ENCODE results near the gene ATPAF2.

Gene ATPAF2

DNA sequence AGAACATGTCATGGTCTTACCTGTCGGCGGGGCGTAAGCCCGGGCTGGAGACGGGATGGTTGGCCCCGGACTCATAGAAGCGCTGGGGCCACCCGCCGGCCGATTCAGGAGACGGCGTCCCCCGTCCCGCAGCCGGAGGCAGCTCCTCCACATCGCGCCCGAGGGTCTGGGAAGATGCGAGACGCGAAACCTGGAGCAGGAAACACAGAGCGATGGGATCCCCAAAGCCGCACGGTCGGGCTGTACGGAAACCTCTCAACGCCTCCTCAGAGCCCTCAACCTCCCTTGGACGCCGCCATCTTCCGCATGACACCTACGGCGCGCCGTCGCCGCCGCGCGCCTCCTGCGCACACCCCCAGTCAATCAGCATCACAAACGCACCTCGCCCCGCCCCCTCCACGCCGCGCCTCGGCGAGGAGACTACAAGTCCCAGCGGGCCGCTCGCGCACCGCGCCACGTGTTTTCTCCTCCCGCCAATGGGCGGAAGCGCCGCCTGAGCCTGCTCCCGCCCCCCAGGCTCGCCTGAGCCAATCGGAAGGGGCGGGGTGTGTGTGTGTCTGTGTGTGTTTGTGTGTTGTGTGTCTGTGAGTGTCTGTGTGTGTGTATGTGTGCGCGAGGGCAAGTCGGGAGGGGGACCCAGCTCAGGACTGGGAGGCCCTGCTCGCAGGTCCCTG, at the start of gene ATPAF2, which contains the start of gene GID4:
TSS of gene ATPAF2 (minus strand) at position 308 of the 674 bp plus-strand sequence. CDS start at position 153, 155 bp downstream.
TSS of gene GID4 (plus strand) at position 548 of the 674 bp plus-strand sequence. CDS start at position 605, 57 bp downstream.
- DNase-seq (ENCODE audit: low read depth in 2 of 2), result peak; percentile 100

DNA sequence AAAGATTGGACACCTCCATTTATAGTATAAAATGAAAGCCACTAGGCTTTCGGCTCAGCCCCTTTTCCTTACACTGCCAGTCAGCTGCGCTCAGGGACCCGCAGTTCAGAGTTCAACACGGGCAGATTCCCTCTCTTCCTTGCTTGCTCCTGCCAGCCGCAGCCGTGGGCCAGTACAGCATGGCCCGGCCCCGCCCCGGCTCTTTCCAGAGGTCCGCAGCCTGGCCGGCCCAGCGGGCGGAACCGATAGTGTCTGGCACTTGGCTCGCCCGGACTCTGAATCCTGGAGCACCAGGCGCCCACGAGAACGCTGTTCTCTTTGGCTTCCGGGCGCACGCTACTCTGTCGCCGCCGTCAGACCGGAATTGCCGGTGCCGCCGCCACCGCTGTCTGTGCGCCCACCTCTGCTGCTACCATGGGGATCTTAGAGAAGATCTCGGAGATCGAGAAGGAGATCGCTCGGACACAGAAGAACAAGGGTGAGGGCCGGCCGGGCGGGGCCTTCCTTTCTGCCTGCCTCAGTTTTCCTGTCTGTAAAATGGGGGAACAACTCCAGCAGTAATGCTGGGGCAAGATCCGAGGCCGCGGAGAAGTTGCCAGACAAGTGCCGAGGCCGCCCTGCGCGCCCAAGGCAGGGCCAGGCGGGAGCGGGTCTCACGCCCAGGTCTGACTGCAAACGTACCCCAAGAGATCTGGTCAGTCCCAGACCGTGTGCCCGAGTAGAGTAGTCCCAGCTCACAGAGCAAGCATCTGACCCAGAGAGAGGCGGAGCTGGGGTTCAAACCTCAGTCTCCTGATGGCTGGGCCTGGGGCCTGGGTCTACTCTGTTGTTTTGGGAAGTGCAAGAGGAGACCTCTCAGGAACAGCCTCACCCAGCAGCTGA, 48.9 kb upstream of the ATPAF2 start, which contains the start of gene DRG2:
TSS of gene DRG2 (plus strand) at position 339 of the 882 bp plus-strand sequence. CDS start at position 415, 76 bp downstream.
- peak; percentile 83 to 87 for DNase-seq (ENCODE audit: low read depth in 2 of 2)

DNA sequence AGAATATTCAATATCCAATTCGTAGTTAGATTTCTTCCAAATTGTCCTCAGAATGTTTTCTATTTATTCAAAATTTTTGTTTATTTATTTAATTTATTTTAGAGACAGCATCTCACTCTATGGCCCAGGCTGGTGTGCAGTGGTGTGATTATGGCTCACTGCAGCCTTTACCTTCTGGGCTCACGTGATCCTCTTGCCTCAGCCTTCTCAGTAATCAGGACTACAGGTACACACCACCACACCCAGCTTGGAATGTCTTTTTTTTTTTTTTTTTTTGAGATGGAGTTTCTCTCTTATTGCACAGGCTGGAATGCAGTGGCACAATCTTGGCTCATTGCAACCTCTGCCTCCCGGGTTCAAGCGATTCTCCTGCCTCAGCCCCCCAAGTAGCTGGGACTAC, 45.3 kb upstream of the ATPAF2 start:
- DNase-seq (ENCODE audit: low read depth in 2 of 2), result no peak

DNA sequence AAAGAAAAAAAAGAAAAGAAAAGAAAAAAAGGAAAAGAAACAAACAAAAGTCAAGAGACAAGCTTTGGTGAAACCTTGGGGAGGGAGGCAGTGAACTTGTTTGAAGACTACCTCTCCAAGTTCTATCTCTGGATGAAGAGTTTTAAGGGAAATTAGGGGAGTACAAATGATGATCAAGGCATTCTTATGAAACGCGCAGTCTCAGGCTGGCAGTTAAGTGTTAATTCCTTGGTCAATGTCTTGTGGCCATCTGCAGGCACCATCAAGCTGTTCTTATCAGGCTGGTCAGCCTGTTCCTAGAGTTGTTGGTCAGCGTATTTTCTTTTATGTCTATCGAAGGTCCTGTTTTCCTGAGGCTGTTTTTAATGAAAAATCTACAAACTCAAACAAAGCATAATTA, 40.6 kb upstream of the ATPAF2 start:
- no peak for DNase-seq (ENCODE audit: low read depth in 2 of 2)

DNA sequence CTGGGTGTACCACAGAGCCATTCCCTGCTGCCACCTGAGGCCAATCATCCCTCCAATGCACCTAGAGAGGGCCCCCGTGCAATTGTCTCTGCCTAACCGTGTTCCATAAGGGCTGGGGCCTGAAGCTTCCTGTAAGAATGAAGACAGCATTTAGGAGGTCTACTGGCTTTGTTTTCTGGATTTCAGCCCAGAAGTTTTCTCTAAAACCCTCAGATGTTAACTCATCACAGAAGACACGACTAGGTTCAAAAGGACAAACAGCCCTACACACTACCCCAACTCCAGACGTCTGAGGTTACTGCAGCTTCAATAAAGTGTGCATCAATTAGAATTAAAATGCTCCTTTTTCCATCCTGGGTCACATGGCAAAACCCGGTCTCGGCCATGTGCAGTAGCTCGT, 38.0 kb upstream of the ATPAF2 start:
- DNase-seq (ENCODE audit: low read depth in 2 of 2), result no peak

DNA sequence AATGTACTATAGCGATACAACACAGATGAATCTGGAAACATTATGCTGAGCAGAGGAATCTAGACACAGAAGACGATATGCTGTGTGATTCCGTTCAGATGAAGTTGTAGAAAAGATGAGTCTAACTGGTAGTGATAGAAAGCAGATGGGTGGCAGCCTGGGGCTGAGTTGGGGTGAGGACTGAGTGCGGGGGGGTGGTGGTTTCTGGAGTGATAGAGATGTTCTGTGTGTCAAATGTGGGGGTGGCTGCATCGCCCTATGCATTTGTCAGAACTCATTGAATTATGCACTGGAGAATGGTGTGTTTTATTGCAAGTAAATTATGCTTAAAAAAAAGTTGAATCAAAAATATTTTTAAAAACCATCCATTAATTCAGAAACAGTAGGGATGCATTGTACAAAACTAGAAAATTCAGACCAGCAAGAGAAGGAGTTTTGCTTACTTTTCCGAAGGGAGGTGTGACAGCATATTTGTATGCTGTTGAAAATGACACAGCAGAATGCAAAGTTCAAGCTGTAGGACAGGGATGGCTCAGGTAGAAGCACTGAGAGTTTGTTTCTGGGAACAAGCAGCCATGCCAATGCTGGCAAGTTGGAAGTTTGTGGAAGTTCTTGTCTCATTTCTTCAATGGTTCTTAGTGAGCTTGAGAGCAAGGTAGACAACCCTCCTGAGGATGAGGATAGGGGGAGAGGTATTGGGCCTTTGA, 35.8 kb upstream of the ATPAF2 start:
- no peak for DNase-seq (ENCODE audit: low read depth in 2 of 2)

DNA sequence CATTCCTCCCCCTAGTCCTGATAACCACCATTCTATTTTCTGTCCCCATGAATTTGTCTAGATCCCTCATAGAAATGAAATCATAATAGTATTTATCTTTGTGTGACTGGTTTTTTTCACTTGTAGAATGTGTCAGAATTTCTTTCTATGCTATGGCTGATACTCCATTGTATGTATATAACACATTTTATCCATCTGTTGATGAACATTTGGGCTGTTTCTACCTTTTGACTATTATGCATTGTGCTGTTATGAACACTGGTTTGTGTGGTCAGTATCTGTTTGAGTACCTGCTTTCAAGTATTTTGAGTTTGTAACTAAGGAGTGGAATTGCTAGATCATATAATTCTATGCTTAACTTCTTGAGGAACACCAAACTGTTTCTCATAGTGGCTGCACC, 32.8 kb upstream of the ATPAF2 start:
- DNase-seq (ENCODE audit: low read depth in 2 of 2), result no peak

DNA sequence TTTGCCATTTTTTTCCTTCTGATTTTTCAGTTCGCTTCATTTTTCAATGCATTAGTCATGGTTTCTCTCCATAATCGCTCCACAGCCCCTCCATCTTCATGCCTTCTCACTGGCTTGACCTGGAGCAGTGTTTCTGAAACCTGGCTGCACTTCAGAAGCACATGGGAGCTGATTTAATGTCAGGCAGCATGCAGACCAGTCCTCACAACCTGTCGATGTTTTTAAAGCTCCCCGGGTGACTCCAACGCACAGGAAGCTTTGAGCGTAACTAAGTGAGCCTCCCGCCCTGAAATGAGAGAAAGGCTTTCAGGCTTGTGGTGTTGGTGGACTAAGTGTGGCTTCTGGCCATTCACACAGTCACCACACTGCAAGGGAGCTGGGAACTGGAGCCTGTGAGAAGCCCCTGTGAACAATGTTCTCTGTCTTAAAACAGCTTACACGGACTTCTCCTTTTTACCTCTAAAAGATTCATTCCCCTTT, 31.9 kb upstream of the ATPAF2 start:
- DNase-seq (ENCODE audit: low read depth in 2 of 2), result no peak

DNA sequence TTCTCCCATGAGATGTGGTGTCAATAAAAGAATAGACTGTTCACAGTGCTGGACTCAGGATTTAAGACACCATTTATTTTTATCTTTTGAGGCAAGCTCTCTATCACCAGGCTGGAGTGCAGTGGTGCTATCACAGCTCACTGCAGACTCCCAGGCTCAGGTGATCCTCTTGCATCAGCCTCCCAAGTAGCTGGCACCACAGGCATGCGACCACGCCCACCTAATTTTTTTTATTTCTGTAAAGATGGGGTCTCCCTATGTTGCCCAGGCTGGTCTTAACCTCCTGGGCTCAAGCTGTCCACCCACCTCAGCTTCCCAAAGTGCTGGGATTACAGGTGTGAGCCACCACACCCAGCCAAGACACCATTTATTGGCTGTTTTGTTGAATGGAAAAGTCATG, 30.1 kb upstream of the ATPAF2 start:
- DNase-seq (ENCODE audit: low read depth in 2 of 2), result no peak

DNA sequence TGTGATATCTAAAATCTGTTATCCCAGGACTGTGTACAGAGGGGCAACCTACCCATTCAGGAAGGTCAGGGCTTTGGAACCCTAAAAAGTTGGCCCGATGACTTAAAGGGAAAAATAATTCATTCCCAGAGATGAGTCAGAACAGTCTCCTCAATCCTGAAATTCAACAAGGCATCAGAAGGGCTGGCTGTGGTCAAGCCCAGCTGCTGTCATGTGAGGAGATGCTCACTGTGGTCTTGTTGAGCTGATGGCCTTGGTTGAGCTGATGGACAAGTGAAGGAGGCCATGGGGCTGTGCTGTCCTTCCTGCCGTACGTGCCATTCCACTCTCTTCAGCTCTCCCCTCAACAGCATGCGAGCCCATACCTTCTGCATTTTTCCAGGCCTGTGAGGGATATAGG, 27.9 kb upstream of the ATPAF2 start:
- no peak for DNase-seq (ENCODE audit: low read depth in 2 of 2)

DNA sequence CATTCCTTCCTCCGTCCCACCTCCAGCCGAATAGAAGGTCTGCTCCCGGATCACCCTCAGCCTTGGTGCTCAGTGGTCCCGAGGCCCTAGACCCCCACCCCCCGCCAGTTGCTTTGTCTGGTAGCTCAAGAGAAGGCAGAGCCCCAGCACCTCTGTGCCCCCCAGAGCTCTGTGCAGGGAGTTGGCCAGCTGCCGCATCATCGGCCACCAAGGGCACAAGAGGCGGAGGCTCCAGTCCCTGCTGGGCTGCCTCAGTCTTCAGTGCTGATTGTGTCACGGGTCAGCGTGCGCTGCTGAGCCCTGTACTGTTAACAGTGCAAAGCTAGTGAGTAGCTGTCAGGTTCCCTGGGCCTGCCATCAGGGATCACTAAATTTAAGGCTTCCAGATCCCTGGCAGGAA, 26.6 kb upstream of the ATPAF2 start:
- DNase-seq (ENCODE audit: low read depth in 2 of 2), result no peak

DNA sequence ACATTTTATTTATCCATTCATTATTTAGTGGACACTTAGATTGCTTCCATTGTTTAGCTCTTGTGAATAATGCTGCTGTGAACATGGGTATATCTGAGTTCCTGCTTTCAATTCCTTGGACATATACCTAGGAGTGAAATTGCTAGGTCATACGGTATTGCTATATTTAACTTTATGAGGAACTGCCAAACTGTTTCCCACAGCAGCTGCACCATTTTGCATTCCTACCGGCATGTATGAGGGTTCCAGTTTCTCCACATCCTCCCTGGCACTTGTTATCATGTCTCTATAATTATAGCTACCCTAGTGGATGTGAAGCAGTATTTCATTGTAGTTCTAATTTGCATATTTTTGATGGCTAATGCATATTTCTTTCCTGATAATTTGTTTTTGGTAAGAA, 25.1 kb upstream of the ATPAF2 start:
- no peak for DNase-seq (ENCODE audit: low read depth in 2 of 2)

DNA sequence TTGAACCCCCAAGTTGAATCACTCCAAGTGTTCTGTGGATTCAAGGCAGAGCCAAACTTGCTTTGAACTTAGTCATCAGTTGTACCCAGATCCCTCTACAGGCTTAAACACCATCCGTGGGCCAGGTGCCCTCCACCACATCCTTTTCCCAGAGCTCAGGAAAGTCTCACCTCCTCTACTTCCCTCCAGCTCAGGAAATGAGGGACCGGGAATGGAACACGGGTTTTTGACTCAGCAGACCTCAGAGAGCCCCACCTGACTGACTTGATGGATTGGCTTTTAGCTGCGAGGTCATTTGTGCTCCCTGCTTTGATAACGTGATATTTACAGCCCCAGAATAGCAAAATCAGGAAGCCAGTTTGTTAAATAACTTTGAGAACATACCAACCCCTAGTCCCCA, 20.3 kb upstream of the ATPAF2 start:
- DNase-seq (ENCODE audit: low read depth in 2 of 2), result no peak

DNA sequence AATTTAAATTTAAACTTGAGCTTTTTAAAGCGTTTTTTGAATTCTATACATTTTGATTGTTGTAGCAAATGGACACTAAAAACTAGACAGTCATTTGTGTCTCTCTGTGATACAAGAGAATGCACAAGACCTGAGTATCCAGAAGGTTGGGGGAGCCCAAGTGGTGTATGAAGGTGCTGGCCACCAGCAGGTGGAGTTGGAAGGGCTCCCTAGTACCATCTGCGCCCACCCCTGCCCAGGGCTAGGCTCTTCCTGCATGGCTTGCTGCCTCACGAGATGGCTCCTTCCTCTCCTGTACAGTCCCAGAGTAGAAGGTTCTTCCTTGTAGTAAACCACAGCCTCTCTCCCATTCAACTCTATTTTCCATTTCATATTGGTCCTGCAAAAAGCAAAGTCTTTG, 17.2 kb upstream of the ATPAF2 start:
- no peak for DNase-seq (ENCODE audit: low read depth in 2 of 2)

DNA sequence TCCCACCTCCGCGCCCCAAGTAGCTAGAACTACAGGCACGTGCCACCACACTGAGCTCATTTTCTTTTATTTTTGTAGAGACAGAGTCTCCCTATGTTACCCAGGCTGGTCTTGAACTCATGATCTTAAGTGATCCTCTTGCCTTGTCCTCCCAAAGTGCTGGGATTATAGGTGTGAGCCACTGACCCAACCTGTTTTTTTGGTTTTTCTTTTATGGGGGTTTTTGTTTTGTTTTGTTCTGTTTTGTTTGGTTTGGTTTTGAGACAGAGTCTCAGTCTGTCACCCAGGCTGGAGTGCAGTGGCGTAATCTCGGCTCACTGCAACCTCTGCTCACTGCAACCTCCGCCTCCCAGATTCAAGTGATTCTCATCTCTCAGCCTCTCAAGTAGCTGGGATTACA, 16.6 kb upstream of the ATPAF2 start:
- DNase-seq (ENCODE audit: low read depth in 2 of 2), result no peak

DNA sequence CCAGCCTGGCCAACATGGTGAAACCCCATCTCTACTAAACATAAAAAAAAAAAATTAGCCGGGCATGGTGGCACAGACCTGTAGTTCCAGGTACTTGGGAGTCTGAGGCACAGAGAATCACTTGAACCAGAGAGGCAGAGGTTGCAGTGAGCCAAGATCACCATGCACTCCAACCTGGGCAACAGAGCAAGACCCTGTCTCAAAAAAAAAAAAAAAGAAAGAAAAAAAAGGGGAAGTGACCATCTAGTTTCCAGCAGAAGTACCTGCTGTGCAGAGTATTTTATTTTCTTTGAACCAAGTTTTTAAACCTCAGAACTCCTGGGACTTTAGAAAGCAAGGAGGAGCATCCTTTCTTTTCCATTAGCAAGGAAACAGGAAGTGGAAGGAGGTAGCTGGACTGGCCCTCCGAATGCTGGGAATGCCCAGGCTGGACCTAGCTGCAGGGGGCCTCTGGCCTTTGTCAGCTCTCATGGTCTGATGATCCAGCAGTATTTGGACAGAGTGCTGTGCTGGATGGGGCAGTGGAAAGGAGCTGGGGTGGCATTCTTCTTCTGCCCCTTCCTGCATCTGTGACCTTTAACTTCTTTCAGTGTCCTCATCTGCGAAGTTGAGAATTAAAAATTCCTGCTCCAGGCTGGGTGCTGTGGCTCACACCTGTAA, 6.9 kb upstream of the ATPAF2 start:
- no peak for DNase-seq (ENCODE audit: low read depth in 2 of 2)

DNA sequence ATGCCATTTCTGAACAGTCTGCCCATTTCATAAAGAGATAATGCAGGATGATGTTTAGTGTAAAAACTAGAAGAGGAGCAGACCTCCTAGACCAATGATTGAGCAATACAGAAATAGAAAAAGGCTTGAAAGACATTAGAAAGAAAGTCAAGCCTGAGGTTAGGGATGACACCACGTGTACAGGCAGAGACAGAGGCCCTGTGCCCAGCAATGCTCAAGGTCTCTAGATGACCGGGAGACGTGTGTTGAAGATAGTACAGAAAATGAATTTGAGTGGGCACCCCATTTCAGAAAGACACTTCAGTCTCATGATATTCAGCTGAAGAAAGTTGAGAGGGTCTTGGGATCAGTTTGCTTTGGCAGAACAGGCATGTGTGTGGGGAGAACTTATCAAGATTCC, 5.6 kb upstream of the ATPAF2 start:
- no peak for DNase-seq (ENCODE audit: low read depth in 2 of 2)

DNA sequence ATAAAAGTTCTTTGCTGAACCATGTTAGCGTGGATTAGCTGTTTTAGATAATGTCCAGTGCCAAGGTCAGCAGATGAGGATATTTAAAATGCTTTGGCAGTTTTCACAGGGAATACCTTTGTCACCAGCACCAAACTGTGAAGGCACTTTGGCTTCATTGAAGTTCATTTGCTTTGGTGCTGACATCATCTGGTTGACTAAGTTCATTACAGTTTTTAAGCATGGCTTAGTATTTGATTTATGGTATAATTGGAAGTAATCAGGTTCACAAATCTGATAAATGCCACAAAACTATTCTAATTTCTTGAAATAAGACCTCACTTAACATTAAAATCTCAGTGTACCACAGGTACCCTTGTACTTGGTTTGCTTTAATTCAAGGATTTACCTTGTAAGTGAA, 4.5 kb upstream of the ATPAF2 start:
- DNase-seq (ENCODE audit: low read depth in 2 of 2), result no peak

DNA sequence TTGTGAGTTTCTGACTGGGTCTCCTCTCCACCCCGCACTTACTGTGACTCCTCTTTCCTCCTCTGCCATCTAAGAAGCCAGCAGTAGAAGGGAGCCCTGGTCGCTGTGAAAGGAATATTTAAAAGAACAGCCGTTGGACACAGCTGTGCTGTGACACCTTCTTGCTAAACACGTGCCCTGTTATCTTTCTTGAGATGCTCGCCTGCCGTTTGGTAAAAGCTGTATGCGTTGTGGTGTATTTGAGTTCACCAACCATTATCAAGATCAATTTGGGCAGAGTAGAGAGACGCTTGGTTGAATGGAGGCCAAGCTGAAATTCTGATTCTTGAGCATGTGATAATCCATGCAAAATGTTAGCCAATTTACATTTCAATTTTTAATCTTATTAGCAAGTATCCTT, 4.0 kb upstream of the ATPAF2 start:
- DNase-seq (ENCODE audit: low read depth in 2 of 2), result no peak

DNA sequence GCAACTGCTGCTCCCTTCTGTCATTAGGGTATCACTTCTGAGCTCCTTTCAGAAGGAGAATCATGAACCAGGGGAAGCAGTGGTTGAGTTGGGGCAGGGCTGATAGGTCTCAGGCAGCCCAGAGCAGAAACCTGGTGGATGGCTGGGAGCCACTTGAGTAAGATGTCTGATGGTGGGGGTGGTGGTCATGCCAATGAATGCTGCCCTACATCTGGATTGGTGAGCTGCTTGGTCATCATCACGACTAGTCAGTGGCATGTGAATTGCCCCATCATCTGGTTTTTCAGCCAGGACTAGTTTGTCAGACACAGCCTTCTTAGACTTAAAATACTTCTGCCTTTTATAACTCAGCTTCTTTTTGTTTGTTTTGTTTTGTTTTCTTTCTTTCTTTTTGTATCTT, 2.8 kb upstream of the ATPAF2 start:
- no peak for DNase-seq (ENCODE audit: low read depth in 2 of 2)

DNA sequence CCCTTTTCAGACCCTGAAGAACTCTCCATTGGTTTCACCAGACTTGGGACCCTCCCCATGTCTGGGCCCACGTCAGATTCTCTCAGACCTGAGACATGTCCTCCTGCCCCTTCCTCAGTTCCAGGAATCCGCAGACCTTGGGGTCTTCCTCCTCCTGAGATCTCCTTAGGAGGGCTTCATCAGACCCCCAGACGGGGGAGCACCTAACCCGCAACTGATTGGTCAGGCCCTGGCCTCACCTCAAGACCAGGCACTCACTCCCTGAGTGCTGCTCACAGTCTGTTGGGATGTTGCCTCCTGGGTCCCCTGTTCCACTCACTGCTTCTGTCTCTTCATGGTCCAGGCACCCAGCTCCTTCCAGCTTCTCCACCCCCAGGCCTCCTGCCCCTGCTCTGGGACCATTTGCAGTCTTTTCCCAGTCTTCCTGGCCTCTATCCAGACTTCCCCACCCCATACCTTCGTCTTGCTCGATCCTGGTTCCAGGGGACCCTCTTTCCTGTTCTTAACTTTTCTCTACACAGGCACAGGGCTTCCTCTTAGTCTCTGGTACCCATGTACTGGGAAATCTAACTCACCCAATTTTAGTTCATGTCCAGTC, 1.4 kb upstream of the ATPAF2 start:
- DNase-seq (ENCODE audit: low read depth in 2 of 2), result no peak
